GM21529 (cell line): ENCODE data around the gene ITGA7.

ENCODE experiments used
- ATAC-seq: cut with Tn5 transposase; IDR thresholded peaks from one replicate; pipeline ENCODE4 v1.9.1; 2021; ENCODE audit not compliant: unreplicated experiment

Gene ITGA7

GRCh38 chr12:55718015-55718414 lies 10.3 kb upstream of the ITGA7 start:
- no peak for ATAC-seq

- ATAC-seq: no peak
Observed at GRCh38 chr12:55717011-55718007, 9.6 kb upstream of the ITGA7 start.

- ATAC-seq: no peak
Observed at GRCh38 chr12:55716582-55716957, 8.9 kb upstream of the ITGA7 start.

GRCh38 chr12:55715833-55716581 lies 8.3 kb upstream of the ITGA7 start, which contains the start of gene BLOC1S1:
Gene BLOC1S1 (plus strand): TSS chr12:55716046. CDS start chr12:55716052, 6 bp downstream.
- peak; percentile 92 for ATAC-seq

- no peak for ATAC-seq
Observed at GRCh38 chr12:55715169-55715764, 7.6 kb upstream of the ITGA7 start.

GRCh38 chr12:55713721-55714120 lies 6.0 kb upstream of the ITGA7 start:
- ATAC-seq: no peak

GRCh38 chr12:55712700-55713415 lies 5.2 kb upstream of the ITGA7 start:
- ATAC-seq: no peak

GRCh38 chr12:55711786-55712553 lies 4.3 kb upstream of the ITGA7 start:
- ATAC-seq: no peak

- no peak for ATAC-seq
Observed at GRCh38 chr12:55708695-55709233, 1.1 kb upstream of the ITGA7 start.

- ATAC-seq: no peak
Observed at GRCh38 chr12:55707219-55707671, 459 bp downstream of the ITGA7 start.

- no peak for ATAC-seq
Observed at GRCh38 chr12:55706568-55707218, 1.0 kb downstream of the ITGA7 start.

- no peak for ATAC-seq
Observed at GRCh38 chr12:55705782-55706402, 1.8 kb downstream of the ITGA7 start.

GRCh38 chr12:55704824-55705718 lies 2.6 kb downstream of the ITGA7 start:
- no peak for ATAC-seq

- no peak for ATAC-seq
Observed at GRCh38 chr12:55703901-55704761, 3.6 kb downstream of the ITGA7 start.

- ATAC-seq: no peak
Observed at GRCh38 chr12:55703288-55703687, 4.4 kb downstream of the ITGA7 start.

GRCh38 chr12:55702861-55703260 lies 4.8 kb downstream of the ITGA7 start:
- no peak for ATAC-seq
